ENCODE measurements around the gene SPON1.

GRCh38 chr11:14095882-14096281, 133.4 kb downstream of the SPON1 start:
- no peak for TF ChIP-seq ZBTB21 (CRISPR knock-in tag; IDR thresholded peaks at IDR 0.05; ENCODE audit: borderline replicate concordance)
- TF ChIP-seq, protein P1, sequence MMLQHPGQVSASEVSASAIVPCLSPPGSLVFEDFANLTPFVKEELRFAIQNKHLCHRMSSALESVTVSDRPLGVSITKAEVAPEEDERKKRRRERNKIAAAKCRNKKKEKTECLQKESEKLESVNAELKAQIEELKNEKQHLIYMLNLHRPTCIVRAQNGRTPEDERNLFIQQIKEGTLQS (CRISPR knock-in tag; conservative IDR thresholded peaks at IDR 0.05): no peak
- TF ChIP-seq USF1 (CRISPR knock-in tag; IDR thresholded peaks at IDR 0.05): no peak
- TF ChIP-seq ZNF121 (CRISPR knock-in tag; IDR thresholded peaks at IDR 0.05): no peak
- TF ChIP-seq, protein P2, sequence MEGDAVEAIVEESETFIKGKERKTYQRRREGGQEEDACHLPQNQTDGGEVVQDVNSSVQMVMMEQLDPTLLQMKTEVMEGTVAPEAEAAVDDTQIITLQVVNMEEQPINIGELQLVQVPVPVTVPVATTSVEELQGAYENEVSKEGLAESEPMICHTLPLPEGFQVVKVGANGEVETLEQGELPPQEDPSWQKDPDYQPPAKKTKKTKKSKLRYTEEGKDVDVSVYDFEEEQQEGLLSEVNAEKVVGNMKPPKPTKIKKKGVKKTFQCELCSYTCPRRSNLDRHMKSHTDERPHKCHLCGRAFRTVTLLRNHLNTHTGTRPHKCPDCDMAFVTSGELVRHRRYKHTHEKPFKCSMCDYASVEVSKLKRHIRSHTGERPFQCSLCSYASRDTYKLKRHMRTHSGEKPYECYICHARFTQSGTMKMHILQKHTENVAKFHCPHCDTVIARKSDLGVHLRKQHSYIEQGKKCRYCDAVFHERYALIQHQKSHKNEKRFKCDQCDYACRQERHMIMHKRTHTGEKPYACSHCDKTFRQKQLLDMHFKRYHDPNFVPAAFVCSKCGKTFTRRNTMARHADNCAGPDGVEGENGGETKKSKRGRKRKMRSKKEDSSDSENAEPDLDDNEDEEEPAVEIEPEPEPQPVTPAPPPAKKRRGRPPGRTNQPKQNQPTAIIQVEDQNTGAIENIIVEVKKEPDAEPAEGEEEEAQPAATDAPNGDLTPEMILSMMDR (IDR thresholded peaks at IDR 0.05): no peak
- no peak for TF ChIP-seq NR2C2 (CRISPR knock-in tag; IDR thresholded peaks at IDR 0.05)
- TF ChIP-seq TCF7 (CRISPR knock-in tag; IDR thresholded peaks at IDR 0.05; ENCODE audit: low read depth): no peak
- no peak for TF ChIP-seq ESRRA (CRISPR knock-in tag; IDR thresholded peaks at IDR 0.05; ENCODE audit: borderline replicate concordance)
